ENCODE measurements around the gene TSPYL1. TPM values are rescaled to one million over a fixed set of nuclear protein-coding genes. Genes with fewer than 3 reads are reported as not detected.
"Not testable (repeated sequence)": the region's sequence is repeated elsewhere in the genome, so short reads cannot be mapped to it uniquely, and the experiment has no call there.

TSPYL1 gene
- total and polyA plus RNA-seq, 2 of the 8 experiments (the other 6 are each of a cell fraction or from before 2014, with no cell fraction given), result 33.2 to 79.1 TPM

DNA sequence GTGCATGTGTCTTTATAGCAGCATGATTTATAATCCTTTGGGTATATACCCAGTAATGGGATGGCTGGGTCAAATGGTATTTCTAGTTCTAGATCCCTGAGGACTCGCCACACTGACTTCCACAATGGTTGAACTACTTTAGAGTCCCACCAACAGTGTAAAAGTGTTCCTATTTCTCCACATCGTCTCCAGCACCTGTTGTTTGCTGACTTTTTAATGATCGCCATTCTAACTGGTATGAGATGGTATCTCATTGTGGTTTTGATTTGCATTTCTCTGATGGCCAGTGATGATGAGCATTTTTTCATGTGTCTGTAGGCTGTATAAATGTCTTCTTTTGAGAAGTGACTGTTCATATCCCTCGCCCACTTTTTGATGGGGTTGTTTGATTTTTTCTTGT is 5.3 kb upstream of the TSPYL1 start:
- H2BK120ac ChIP-seq (replicated peaks; ENCODE audit: low read depth, low read length); H4K91ac ChIP-seq (replicated peaks; ENCODE audit: insufficient read length, low read length); H2BK20ac ChIP-seq (ENCODE audit: low read length); H3K9me3 ChIP-seq (ENCODE audit: insufficient read depth in 2 of 2, low read depth in 1 of 2, low read length in 1 of 2); DNase-seq (ENCODE audit: low read depth in 1 of 2, low spot score in 2 of 2); H3K79me2 ChIP-seq (ENCODE audit: control insufficient read depth in 1 of 2, insufficient read depth in 2 of 2, low read length in 2 of 2); H3K23ac ChIP-seq (ENCODE audit: insufficient read length); POLR2A ChIA-PET (ENCODE audit: partially characterized antibody); H2AK5ac ChIP-seq (ENCODE audit: low read depth, low read length); H4K8ac ChIP-seq (ENCODE audit: extremely low read depth, insufficient read depth, low read length); H3K4ac ChIP-seq (replicated peaks; ENCODE audit: insufficient read length, low read depth, low read length); H3K14ac ChIP-seq (ENCODE audit: insufficient read length); H2AFZ ChIP-seq (ENCODE audit: low read length); H3K4me2 ChIP-seq (ENCODE audit: insufficient read depth in 1 of 2, low read depth in 2 of 2, low read length in 2 of 2); H2BK15ac ChIP-seq (ENCODE audit: low read length); H2BK5ac ChIP-seq (ENCODE audit: low read depth, low read length); H3K27me3 ChIP-seq (replicated peaks in 1 of 4; ENCODE audit: control insufficient read depth in 3 of 4, extremely low read depth in 1 of 4, insufficient read depth in 3 of 4, low read length in 3 of 4); H3K4me1 ChIP-seq (replicated peaks in 1 of 4; ENCODE audit: control insufficient read depth in 3 of 4, insufficient read depth in 4 of 4, low read length in 3 of 4); H3K4me3 ChIP-seq (ENCODE audit: extremely low read depth in 1 of 4, insufficient read depth in 2 of 4, low read depth in 3 of 4, low read length in 4 of 4); H4K20me1 ChIP-seq (replicated peaks in 1 of 2; ENCODE audit: control insufficient read depth in 1 of 2, insufficient read depth in 2 of 2, low read length in 2 of 2); H3K18ac ChIP-seq (ENCODE audit: extremely low read depth, low read length); H3K23me2 ChIP-seq (ENCODE audit: low read depth, low read length); FAIRE-seq; H3K79me1 ChIP-seq (ENCODE audit: low read depth, low read length); H3K56ac ChIP-seq (replicated peaks; ENCODE audit: insufficient read length, low read depth, low read length); H3K9ac ChIP-seq (replicated peaks in 1 of 4; ENCODE audit: extremely low read depth in 1 of 4, low read depth in 3 of 4, low read length in 3 of 4); H3K27ac ChIP-seq (ENCODE audit: low read depth, low read length); H3K36me3 ChIP-seq (ENCODE audit: control insufficient read depth in 2 of 4, insufficient read depth in 4 of 4, low read length in 3 of 4); CTCF ChIA-PET (ENCODE audit: partially characterized antibody); H4K5ac ChIP-seq (ENCODE audit: insufficient read length, low read depth, low read length); H2BK12ac ChIP-seq (ENCODE audit: low read depth, low read length): not testable (repeated sequence)
- 93% methylated on average over 4 of the region's 4 CpGs; no CpG with 5 or more reads in 1 of the 2 experiments for WGBS, 2 experiments (ENCODE audit: extremely low coverage in 1 of 2, insufficient coverage in 1 of 2, insufficient read length in 1 of 2, insufficient replicate concordance in 2 of 2, low coverage in 1 of 2, low lambda C conversion rate in 2 of 2, missing lambda C conversion rate in 1 of 2)

Measured in H1 (cell line).